GM18508 (cell line): ENCODE data around the gene SCAMP2.

ENCODE experiments used
- ATAC-seq: cut with Tn5 transposase; IDR thresholded peaks from one replicate; pipeline ENCODE4 v1.9.1; 2021; ENCODE audit warnings: moderate number of reproducible peaks; ENCODE audit not compliant: insufficient read depth, unreplicated experiment

The SCAMP2 gene

GRCh38 chr15:74840851-74841775 lies 32.1 kb downstream of the SCAMP2 start:
- no peak for ATAC-seq

- ATAC-seq: no peak
Measured at GRCh38 chr15:74839526-74840395, 33.4 kb downstream of the SCAMP2 start.

- ATAC-seq: no peak
Measured at GRCh38 chr15:74838746-74839525, 34.2 kb downstream of the SCAMP2 start.

GRCh38 chr15:74838137-74838516 lies 35.0 kb downstream of the SCAMP2 start:
- no peak for ATAC-seq

- ATAC-seq: no peak
Measured at GRCh38 chr15:74837482-74838136, 35.6 kb downstream of the SCAMP2 start.

- ATAC-seq: no peak
Measured at GRCh38 chr15:74836846-74837245, 36.3 kb downstream of the SCAMP2 start.

- no peak for ATAC-seq
Measured at GRCh38 chr15:74835312-74835823, 37.8 kb downstream of the SCAMP2 start.

- no peak for ATAC-seq
Measured at GRCh38 chr15:74833376-74834107, 39.6 kb downstream of the SCAMP2 start.

- ATAC-seq: no peak
Measured at GRCh38 chr15:74832826-74833225, 40.3 kb downstream of the SCAMP2 start.

GRCh38 chr15:74831813-74832495 lies 41.2 kb downstream of the SCAMP2 start:
- no peak for ATAC-seq

- no peak for ATAC-seq
Measured at GRCh38 chr15:74830868-74831267, 42.3 kb downstream of the SCAMP2 start.

- no peak for ATAC-seq
Measured at GRCh38 chr15:74829991-74830390, 43.2 kb downstream of the SCAMP2 start.

- ATAC-seq: no peak
Measured at GRCh38 chr15:74829486-74829885, 43.7 kb downstream of the SCAMP2 start.

- ATAC-seq: no peak
Measured at GRCh38 chr15:74828835-74829234, 44.3 kb downstream of the SCAMP2 start.

- ATAC-seq: no peak
Measured at GRCh38 chr15:74827614-74828013, 45.6 kb downstream of the SCAMP2 start.

GRCh38 chr15:74826921-74827320 lies 46.2 kb downstream of the SCAMP2 start:
- ATAC-seq: no peak

- ATAC-seq: no peak
Measured at GRCh38 chr15:74826364-74826819, 46.8 kb downstream of the SCAMP2 start, which contains the start of gene CPLX3. CPLX3 (plus strand) TSS chr15:74826627; CDS start chr15:74826704, 77 bp downstream.

- no peak for ATAC-seq
Measured at GRCh38 chr15:74825866-74826265, 47.3 kb downstream of the SCAMP2 start.
